H9 (cell line): ENCODE results near the gene IFI35. TPM values are rescaled to one million over a fixed set of nuclear protein-coding genes. Genes with fewer than 3 reads are reported as not detected.

ENCODE experiments used
- DNase-seq: peaks from one replicate; pipeline ENCODE4 v3.0.0-alpha.2; 2017
- H2AFZ ChIP-seq: one replicate; pipeline ENCODE4 v1.6.1; 2013; ENCODE audit warnings: mild to moderate bottlenecking, low read length, control low read depth, moderate library complexity
- H2AK5ac ChIP-seq: 2 replicates; pipeline ENCODE4 v1.6.1; 2013; ENCODE audit warnings: low read length, control low read depth, mixed read lengths; ENCODE audit not compliant: insufficient read length
- H2BK120ac ChIP-seq: one replicate; pipeline ENCODE4 v1.6.1; 2013; ENCODE audit warnings: low read depth, mild to moderate bottlenecking, low read length, control low read depth, inconsistent platforms; ENCODE audit not compliant: poor library complexity, severe bottlenecking
- H2BK12ac ChIP-seq: 2 replicates; pipeline ENCODE4 v1.6.1; 2013; ENCODE audit warnings: low read length, control low read depth, mixed read lengths, low read depth; ENCODE audit not compliant: insufficient read length
- H2BK15ac ChIP-seq: 2 replicates; pipeline ENCODE4 v1.6.1; 2013; ENCODE audit warnings: low read depth, low read length, control low read depth
- H2BK20ac ChIP-seq: one replicate; pipeline ENCODE4 v1.6.1; 2013; ENCODE audit warnings: low read depth, mild to moderate bottlenecking, low read length, control low read depth, inconsistent platforms; ENCODE audit not compliant: poor library complexity, severe bottlenecking
- H2BK5ac ChIP-seq: 2 replicates; pipeline ENCODE4 v1.6.1; 2013; ENCODE audit warnings: low read length, control low read depth, mixed read lengths; ENCODE audit not compliant: insufficient read length
- H3K14ac ChIP-seq: 2 replicates; pipeline ENCODE4 v1.6.1; 2013; ENCODE audit warnings: low read length, control low read depth; ENCODE audit not compliant: insufficient read depth
- H3K18ac ChIP-seq: 2 replicates; pipeline ENCODE4 v1.6.1; 2013; ENCODE audit warnings: low read depth, mild to moderate bottlenecking, mixed read lengths, low read length, control low read depth; ENCODE audit not compliant: insufficient read length
- H3K23ac ChIP-seq: 2 replicates; pipeline ENCODE4 v1.6.1; 2013; ENCODE audit warnings: low read length, control low read depth, mixed read lengths, low read depth; ENCODE audit not compliant: insufficient read length
- H3K23me2 ChIP-seq: 2 replicates; pipeline ENCODE4 v1.6.1; 2013; ENCODE audit warnings: low read depth, mild to moderate bottlenecking, mixed read lengths, low read length, control low read depth; ENCODE audit not compliant: insufficient read length, poor library complexity, severe bottlenecking
- H3K27ac ChIP-seq: 2 replicates; pipeline ENCODE4 v1.5.1; 2013; ENCODE audit warnings: low read length, control low read depth, mixed read lengths, low read depth; ENCODE audit not compliant: insufficient read length
- H3K27me3 ChIP-seq: 2 replicates; pipeline ENCODE4 v1.6.1; 2013; ENCODE audit warnings: low read length, control low read depth, inconsistent platforms; ENCODE audit not compliant: insufficient read depth
- H3K4ac ChIP-seq: 2 replicates; pipeline ENCODE4 v1.6.1; 2013; ENCODE audit warnings: low read depth, mild to moderate bottlenecking, control low read depth, inconsistent platforms, low read length, moderate library complexity
- H3K4me1 ChIP-seq: 2 replicates; pipeline ENCODE4 v1.6.1; 2013; ENCODE audit warnings: low read length, control low read depth, inconsistent platforms; ENCODE audit not compliant: insufficient read depth
- H3K4me2 ChIP-seq: 2 replicates; pipeline ENCODE4 v1.6.1; 2013; ENCODE audit warnings: low read length, control low read depth, mixed read lengths; ENCODE audit not compliant: insufficient read length, insufficient read depth
- H3K56ac ChIP-seq: 2 replicates; pipeline ENCODE4 v1.6.1; 2013; ENCODE audit warnings: low read depth, mild to moderate bottlenecking, mixed read lengths, low read length, control low read depth; ENCODE audit not compliant: insufficient read length
- H3K79me1 ChIP-seq: 2 replicates; pipeline ENCODE4 v1.6.1; 2013; ENCODE audit warnings: low read depth, mild to moderate bottlenecking, moderate library complexity, low read length, control low read depth, inconsistent platforms; ENCODE audit not compliant: insufficient read depth, poor library complexity, severe bottlenecking
- H3K79me2 ChIP-seq: 2 replicates; pipeline ENCODE4 v1.6.1; 2013; ENCODE audit warnings: low read length, control low read depth, inconsistent platforms; ENCODE audit not compliant: insufficient read depth
- H3K9ac ChIP-seq: 2 replicates; pipeline ENCODE4 v1.6.1; 2013; ENCODE audit warnings: low read length, control low read depth, mixed read lengths; ENCODE audit not compliant: insufficient read length; ENCODE audit errors: extremely low read depth
- H3K9me3 ChIP-seq: one replicate; pipeline ENCODE4 v1.6.1; 2013; ENCODE audit warnings: low read depth, low read length, inconsistent platforms; ENCODE audit not compliant: control insufficient read depth
- H3T11ph ChIP-seq: one replicate; pipeline ENCODE4 v1.6.1; 2013; ENCODE audit warnings: mild to moderate bottlenecking, low read length, control low read depth, inconsistent platforms
- H4K20me1 ChIP-seq: one replicate; pipeline ENCODE4 v1.6.1; 2013; ENCODE audit not compliant: control insufficient read depth, insufficient read length, insufficient read depth
- H4K5ac ChIP-seq: 2 replicates; pipeline ENCODE4 v1.6.1; 2013; ENCODE audit warnings: low read depth, mild to moderate bottlenecking, mixed read lengths, low read length, control low read depth; ENCODE audit not compliant: insufficient read length
- H4K8ac ChIP-seq: replicated peaks from 2 replicates; pipeline ENCODE4 v1.6.1; 2013; ENCODE audit warnings: low read length, control low read depth, mixed read lengths, low read depth; ENCODE audit not compliant: insufficient read length
- H4K91ac ChIP-seq: 2 replicates; pipeline ENCODE4 v1.6.1; 2013; ENCODE audit warnings: low read depth, mild to moderate bottlenecking, moderate library complexity, mixed read lengths, low read length, control low read depth; ENCODE audit not compliant: insufficient read length
- H3K27ac Mint-ChIP-seq, 3 experiments: 2 replicates in 2 of 3; 3 replicates in 1 of 3; pipeline ENCODE4 v1.8.0; 2020 to 2021; ENCODE audit warnings: mixed read lengths in 3 of 3, mild to moderate bottlenecking in 1 of 3, moderate library complexity in 1 of 3
- H3K27me3 Mint-ChIP-seq: 2 replicates; pipeline ENCODE4 v1.8.0; 2021; ENCODE audit warnings: low read depth, mild to moderate bottlenecking, moderate library complexity, mixed read lengths
- H3K36me3 Mint-ChIP-seq, 3 experiments: 2 replicates in 2 of 3; 3 replicates in 1 of 3; pipeline ENCODE4 v1.8.0; 2020 to 2021; ENCODE audit warnings: low read depth in 3 of 3, mixed read lengths in 3 of 3; ENCODE audit not compliant: insufficient read depth in 1 of 3
- H3K4me1 Mint-ChIP-seq, 2 experiments: 2 replicates each; pipeline ENCODE4 v1.8.0; 2020; ENCODE audit warnings: mixed read lengths in 2 of 2
- H3K4me3 Mint-ChIP-seq, 2 experiments: 2 replicates in 1 of 2; 3 replicates in 1 of 2; pipeline ENCODE4 v1.8.0; 2020 to 2021; ENCODE audit warnings: mild to moderate bottlenecking in 2 of 2, mixed read lengths in 2 of 2, moderate library complexity in 1 of 2
- H3K9me3 Mint-ChIP-seq, 2 experiments: 2 replicates in 1 of 2; 3 replicates in 1 of 2; pipeline ENCODE4 v1.8.0; 2020; ENCODE audit warnings: mild to moderate bottlenecking in 2 of 2, mixed read lengths in 2 of 2, moderate library complexity in 1 of 2
- CTCF ChIP-seq: fragments of 200-600 bp; sonication (generic); conservative IDR thresholded peaks from 3 replicates; pipeline ENCODE4 v1.8.0; 2021; ENCODE audit warnings: antibody characterized with exemption, mild to moderate bottlenecking
- whole genome bisulfite sequencing: extraction: QIAGEN DNeasy Blood & Tissue Kit; methylation state at CpG from one replicate; pipeline ENCODE4 v1.1.7; 2013; ENCODE audit warnings: missing lambda C conversion rate, low lambda C conversion rate, mixed read lengths; ENCODE audit not compliant: insufficient read length; ENCODE audit errors: extremely low coverage; 5-methylcytosine and 5-hydroxymethylcytosine counted together
- total RNA-seq: library from RNA; stranded (reverse); gene quantifications from 2 replicates; pipeline ENCODE4 v1.2.1, GENCODE V29; 2021

The IFI35 gene
- total RNA-seq, 1 experiment from 2014 or later, result 4.2 TPM

GRCh38 chr17:43034894-43035293, 28.3 kb downstream of the IFI35 start:
- Histone ChIP-seq H3K79me2 (no peaks in the 10 kb centered on the region), H3K27ac (no peak overlapping the region), H4K8ac (no peak overlapping the region), H3K14ac (peak overlapping the region; percentile 3; the same call in 1 of the 2 replicates), H3K27me3 (no peaks in the 10 kb centered on the region), H2BK15ac (no peak overlapping the region), H3K23ac (no peak overlapping the region), H3K56ac (no peak overlapping the region), H3K18ac (no peak overlapping the region), H4K91ac (no peak overlapping the region), H3K9ac (no peak overlapping the region), H2BK12ac (no peak overlapping the region), H4K5ac (no peak overlapping the region), H2BK20ac (no peak overlapping the region), H3K9me3 (no peaks in the 10 kb centered on the region), H3K4me1 (peaks cover 11% of the 10 kb centered on the region), H2BK120ac (no peak overlapping the region), H3K4me2 (peak overlapping the region; percentile 18), H3K23me2 (no peaks in the 10 kb centered on the region), H2AK5ac (no peak overlapping the region), H3K79me1 (no peaks in the 10 kb centered on the region), H2AFZ (no peak overlapping the region), H4K20me1 (no peaks in the 10 kb centered on the region), H2BK5ac (no peak overlapping the region), H3K4ac (no peak overlapping the region), H3T11ph (no peak overlapping the region)
- Mint-ChIP-seq H3K27me3 (no peaks in the 10 kb centered on the region), H3K27ac (peak overlapping the region; percentile 41 to 97 (median 93); a peak in 4 of 7 replicates), H3K36me3 (peaks cover 0 to 8% (median 7%) of the 10 kb centered on the region in 3 experiments; a peak in 3 of 7 replicates), H3K9me3 (no peaks in the 10 kb centered on the region; a peak in 1 of 5 replicates), H3K4me3 (peak overlapping the region in 1 of 2 experiments; percentile 35; a peak in 3 of 5 replicates), H3K4me1 (peaks cover 60 to 79% of the 10 kb centered on the region in 2 experiments)
- TF ChIP-seq CTCF, result no peak
- no peak for DNase-seq
- WGBS, result no CpG with 5 or more reads among the region's 3 CpGs
